ENCODE measurements around the gene ACACA.
A peak's percentile ranks its signal among the peaks of the same experiment; 100 is the strongest.

The ACACA gene

DNA sequence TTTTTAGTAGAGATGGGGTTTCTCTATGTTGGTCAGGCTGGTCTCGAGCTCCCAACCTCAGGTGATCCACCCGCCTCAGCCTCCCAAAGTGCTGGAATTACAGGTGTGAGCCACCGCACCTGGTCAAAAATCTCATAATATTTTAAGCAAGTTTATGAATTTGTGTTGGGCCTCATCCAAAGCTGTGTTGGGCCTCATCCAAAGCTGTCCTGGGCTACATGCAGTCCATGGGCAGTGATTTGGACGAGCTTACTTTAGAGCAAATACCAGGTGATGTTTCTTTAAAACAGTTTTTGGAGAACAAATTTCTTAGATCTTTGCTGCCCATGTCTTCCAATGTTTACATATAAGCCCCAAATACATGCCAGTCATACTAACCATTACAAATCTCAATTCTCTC lies 115.3 kb downstream of the ACACA start:
- DNase-seq (ENCODE audit: low read depth), result no peak

- DNase-seq (ENCODE audit: low read depth), result no peak
These were observed 120.2 kb downstream of the ACACA start for GRCh38 chr17:37286430-37286829.

DNA sequence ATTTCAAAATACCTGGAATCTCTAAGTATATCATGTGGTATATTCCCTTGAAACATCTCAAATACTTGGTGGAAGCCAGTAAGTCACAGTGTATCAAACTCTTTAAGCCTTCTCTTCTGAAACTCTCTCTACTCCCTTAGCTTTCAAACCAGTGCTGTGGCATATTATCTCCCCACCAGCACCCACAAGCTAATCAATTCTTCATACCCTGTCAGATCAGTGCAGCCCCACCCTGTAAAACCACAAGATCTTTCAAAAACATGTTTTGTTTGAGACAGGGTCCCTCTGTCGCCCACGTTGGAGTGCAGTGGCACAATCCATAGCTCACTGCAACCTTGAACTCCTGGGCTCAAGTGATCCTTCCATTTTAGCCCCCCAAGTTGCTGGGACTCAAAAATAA lies 122.4 kb downstream of the ACACA start:
- no peak for DNase-seq (ENCODE audit: low read depth)

DNA sequence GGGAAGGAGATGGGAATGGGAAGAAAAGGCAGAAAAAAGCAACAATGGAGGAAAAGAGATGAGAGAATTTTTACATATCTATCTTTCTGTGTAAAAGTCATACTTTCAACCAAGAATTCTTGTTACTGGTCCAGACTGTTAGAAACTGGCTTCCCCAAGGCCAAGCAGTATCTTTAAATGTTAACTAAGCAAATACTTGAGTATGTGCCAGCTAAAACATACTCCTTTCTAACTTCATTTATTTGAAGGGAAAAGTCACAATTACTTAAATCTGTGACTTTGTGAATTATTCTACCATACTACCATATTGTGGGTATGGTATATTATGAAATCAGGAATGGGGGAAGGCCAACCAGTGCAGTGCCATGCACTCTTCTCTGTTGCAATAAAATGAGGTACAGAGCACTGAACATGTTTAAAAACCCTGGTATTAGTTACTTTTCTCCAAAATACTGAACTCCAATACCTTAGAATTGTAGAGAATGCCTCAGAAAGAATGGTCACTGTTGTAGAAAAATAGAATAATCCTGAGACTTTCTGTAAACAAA lies 123.1 kb downstream of the ACACA start:
- peak; percentile 84 for DNase-seq (ENCODE audit: low read depth)

DNA sequence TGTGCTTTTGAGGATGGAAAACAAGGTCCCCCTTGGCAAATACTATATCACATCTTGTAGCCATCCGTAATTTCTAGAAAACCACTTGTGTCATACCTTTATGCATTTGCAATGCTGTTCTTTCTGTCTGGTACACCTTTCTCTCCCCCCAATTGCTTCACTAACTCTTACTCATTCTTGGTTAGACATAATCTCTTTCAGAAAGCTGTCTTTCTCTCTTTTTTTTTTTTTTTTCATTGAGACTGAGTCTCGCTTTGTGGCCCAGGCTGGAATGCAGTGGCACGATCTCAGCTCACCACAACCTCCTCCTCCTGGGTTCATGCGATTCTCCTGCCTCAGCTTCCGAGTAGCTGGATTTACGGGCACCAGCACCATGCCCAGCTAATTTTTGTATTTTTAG lies 125.8 kb downstream of the ACACA start:
- no peak for DNase-seq (ENCODE audit: low read depth)

- DNase-seq (ENCODE audit: low read depth), result no peak
These were observed 128.3 kb downstream of the ACACA start for GRCh38 chr17:37278247-37278894.

DNA sequence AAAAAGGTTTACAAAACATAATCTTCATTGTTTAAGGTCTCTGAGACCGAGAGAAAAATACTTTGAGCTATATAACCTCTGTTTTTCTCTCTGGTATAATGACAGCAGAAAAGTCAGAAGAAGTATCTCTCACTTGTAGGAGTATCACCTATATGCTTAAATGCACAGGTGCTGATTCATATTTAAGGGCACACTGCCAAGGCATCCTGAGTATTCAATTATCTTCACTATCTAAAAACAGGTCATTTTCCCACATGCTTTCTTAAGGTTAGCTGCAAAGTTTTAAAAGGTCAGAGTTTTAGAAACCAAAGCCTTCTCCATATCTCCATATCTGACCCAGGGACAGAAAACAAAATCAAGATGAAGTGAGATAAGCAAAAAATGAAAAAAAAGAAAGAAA lies 130.2 kb downstream of the ACACA start:
- DNase-seq (ENCODE audit: low read depth), result no peak

GRCh38 chr17:37274461-37274860 lies 132.2 kb downstream of the ACACA start:
- no peak for DNase-seq (ENCODE audit: low read depth)

- DNase-seq (ENCODE audit: low read depth), result peak; percentile 78
These were observed 133.1 kb downstream of the ACACA start for GRCh38 chr17:37273409-37274051.

DNA sequence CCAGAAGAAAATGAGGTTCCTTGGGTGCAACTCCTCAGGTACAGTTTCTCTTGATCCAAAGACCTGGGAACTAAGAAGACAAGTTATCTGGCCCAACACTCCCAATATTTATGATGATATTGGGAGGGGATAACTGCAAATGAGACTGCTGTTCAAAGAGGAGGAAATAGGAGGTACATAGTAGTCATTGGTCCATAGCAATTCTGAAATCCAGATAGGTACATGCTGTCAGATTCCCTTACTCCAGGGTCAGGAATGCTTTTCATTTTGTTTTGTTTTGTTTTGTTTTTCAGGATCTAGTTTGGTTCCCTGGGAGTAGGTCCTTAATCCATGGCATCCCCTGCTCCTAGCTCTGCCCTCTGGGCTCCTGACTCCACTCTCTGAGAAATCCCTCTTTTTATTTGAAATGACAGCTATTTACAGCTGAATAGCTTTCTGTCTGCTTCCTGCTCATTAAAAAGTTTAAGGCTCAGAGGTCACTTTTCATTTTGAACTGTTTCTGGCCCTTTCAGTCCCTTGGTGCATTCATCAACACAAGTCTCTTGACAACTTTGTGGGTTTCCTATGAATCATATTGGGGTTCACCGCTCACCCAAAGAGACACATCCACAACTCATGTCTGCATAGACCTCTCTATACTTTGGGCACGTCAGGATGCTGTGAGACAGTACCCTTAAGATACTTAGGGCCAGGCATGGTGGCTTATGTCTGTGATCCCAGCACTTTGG lies 141.0 kb downstream of the ACACA start:
- DNase-seq (ENCODE audit: low read depth), result no peak

GRCh38 chr17:37261286-37261685 lies 145.3 kb downstream of the ACACA start:
- peak; percentile 59 for DNase-seq (ENCODE audit: low read depth)

- DNase-seq (ENCODE audit: low read depth), result no peak
These were observed 147.5 kb downstream of the ACACA start for GRCh38 chr17:37259030-37259735.

GRCh38 chr17:37256627-37257026 lies 150.0 kb downstream of the ACACA start:
- no peak for DNase-seq (ENCODE audit: low read depth)

DNA sequence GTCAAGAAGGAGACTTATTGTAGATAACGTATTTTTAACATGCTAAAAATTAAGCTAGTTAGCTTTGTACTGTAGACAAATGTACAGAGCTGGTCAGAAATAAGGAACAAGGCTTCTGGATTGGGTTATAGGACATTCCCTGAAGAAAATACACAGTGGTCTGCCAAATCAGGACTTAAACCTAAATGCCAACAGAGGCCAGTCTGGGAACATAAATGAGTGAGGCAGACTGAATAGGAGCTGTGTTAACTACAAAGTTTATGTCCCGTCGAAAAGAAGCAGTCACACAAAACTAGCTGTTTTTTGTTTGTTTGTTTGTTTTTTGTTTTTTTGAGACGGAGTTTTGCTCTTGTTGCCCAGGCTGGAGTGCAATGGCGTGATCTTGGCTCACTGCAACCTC lies 151.2 kb downstream of the ACACA start:
- no peak for DNase-seq (ENCODE audit: low read depth)

DNA sequence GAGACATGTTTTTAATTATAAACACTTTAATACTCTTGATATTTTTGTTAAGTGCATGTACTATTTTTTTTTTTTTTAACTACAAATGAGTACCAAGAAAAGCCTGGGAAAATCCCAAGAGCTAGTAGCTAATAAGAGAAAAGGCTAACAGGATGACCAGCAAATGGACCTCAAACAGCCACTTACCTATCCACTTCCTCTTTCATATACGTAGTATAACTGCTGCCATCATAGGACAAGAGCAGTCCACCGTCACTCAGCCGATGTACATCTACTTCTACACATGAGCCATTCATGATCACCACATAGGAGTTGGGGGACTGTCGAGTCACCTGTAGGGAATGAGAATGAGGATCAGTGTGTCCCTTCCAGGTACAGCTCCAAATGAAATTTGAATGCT lies 158.8 kb downstream of the ACACA start:
- no peak for DNase-seq (ENCODE audit: low read depth)

GRCh38 chr17:37246085-37246484 lies 160.6 kb downstream of the ACACA start:
- DNase-seq (ENCODE audit: low read depth), result no peak

DNA sequence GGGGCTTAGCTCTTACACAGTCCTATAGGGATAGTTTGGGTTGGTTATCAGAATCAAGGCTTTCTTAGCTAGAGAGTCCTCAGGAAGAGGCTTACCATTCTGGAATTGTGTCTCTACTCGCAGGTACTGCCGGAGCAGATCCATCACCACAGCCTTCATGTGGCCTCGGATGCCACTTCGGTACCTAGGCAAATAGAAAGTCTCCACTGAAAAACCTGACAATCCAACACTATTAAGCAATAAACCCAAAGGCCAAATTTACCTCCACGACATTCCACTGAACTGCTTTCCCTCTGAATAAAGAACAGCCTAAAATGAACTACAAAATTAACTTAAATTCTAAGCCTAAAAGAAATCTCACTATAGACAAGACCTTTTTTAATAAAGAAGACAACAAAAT lies 166.3 kb downstream of the ACACA start:
- no peak for DNase-seq (ENCODE audit: low read depth)

DNA sequence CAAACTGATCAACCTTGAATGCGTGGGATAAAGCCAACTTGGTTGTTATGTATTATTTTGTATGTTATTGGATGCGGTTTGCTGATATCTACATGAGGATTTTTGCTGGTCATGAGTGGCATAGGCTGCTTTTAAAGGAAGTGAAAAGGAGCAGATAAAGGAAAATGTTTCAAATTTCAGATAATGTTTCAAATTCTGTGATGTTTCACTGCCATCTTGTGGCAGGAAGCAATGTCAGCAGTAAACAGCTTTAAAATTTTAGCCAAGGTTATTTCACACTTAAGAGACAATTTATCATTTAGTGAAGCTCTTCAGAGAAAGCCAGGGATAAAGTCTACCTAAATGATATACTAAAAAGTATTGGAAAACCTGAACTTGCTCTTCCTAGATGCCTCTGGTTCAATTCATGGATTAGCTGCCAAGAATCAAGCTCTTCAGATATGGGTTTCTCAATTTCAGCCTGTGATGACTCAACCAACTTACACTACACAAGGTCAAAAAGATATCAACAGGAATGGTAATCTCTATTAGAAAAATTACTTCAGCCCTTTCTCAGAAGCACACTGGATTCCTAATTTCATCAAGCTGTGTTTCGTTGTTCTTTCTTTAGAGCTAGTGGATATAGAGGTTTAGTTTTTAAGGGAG lies 166.8 kb downstream of the ACACA start:
- DNase-seq (ENCODE audit: low read depth), result peak; percentile 26

DNA sequence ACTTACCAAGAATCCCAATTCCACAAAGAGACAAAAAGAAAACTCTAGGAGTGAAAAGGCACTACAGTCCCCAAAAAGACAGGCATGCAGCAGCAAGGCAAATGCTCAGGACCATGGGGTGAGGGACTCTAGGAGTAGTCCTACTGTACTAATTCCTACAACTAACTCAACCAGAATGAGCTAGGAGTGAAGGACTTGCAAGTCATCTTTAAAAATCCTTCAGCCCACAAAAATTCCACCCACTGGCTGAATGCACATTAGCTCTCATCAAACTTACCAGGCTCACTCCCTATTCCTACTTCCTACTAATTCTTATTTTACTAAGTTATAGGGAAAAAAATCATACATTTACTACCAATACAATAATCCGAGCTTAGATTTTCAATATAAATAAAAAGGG lies 172.5 kb downstream of the ACACA start:
- no peak for DNase-seq (ENCODE audit: low read depth)

DNA sequence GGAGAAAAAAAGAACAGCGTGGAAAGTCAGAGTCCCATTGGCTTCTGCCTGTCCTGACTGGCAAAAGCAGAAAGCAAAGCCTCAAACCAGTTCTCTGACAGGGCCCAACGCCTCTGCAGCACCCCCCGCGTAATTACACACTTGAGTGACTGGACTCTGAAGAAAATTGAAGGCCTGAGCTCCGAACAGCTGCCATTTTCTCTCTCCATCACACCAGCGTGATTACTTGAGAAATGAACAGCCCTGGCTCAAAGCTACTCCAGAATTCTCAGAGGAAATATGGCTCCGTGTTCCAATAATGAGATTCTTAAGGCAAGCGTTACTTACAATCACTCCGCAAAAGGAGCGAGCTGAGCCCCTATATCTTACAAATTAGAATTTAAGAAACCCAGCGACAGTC lies 173.6 kb downstream of the ACACA start:
- DNase-seq (ENCODE audit: low read depth), result no peak

GRCh38 chr17:37231887-37232286 lies 174.7 kb downstream of the ACACA start:
- no peak for DNase-seq (ENCODE audit: low read depth)

GRCh38 chr17:37230633-37231032 lies 176.0 kb downstream of the ACACA start:
- DNase-seq (ENCODE audit: low read depth), result no peak
